ENCODE results near the gene NDUFS4. TPM values are rescaled to one million over a fixed set of nuclear protein-coding genes. Genes with fewer than 3 reads are reported as not detected.

The NDUFS4 gene
- total and polyA plus RNA-seq, 2 of the 4 experiments (the other 2 are of a cell fraction): 34.2 to 70.1 TPM

DNA sequence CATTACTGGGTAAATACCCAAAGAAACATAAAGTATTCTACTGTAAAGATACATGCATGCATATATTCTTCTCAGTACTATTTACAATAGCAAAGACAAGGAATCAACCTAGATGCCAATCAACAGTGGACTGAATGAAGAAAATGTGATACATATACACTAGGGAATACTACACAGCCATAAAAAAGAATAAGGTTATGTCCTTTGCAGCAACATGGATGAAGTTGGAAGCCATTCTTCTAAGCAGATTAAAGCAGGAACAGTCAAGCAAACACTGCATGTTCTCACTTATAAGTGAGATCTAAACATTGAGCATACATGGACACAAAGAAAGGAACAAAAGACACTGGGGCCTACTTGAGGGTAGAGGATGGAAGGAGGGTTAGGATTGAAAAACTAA, 39.6 kb upstream of the NDUFS4 start:
- BruUV-seq (replicated peaks): no TSS peak
- Histone ChIP-seq H2BK120ac (ENCODE audit: low read depth, low read length) (no peak overlapping the region), H2BK20ac (ENCODE audit: low read depth, low read length) (no peak overlapping the region), H3K27ac (ENCODE audit: insufficient read depth, low read length) (no peak overlapping the region), H3K9me1 (ENCODE audit: insufficient read depth, low read length) (no peaks in the 10 kb centered on the region), H3K4me2 (ENCODE audit: low read depth, low read length) (no peak overlapping the region), H2BK15ac (ENCODE audit: low read depth, low read length) (no peak overlapping the region), H3K36me3 (ENCODE audit: control insufficient read depth, insufficient read depth, low read length) (no peaks in the 10 kb centered on the region), H4K8ac (ENCODE audit: low read depth in 2 of 2, low read length in 2 of 2) (no peak overlapping the region), H2AK9ac (replicated peaks; ENCODE audit: low read depth, low read length, poor library complexity) (no peak overlapping the region), H3K4me3 (ENCODE audit: insufficient read depth, low read depth, low read length) (no peak overlapping the region), H2AFZ (replicated peaks; ENCODE audit: low read length, poor library complexity) (no peak overlapping the region), H3K18ac (ENCODE audit: low read depth, low read length) (no peak overlapping the region), H4K20me1 (ENCODE audit: insufficient read depth, low read length) (no peaks in the 10 kb centered on the region), H3K79me1 (ENCODE audit: low read depth in 1 of 2, low read length in 2 of 2) (no peaks in the 10 kb centered on the region), H3K56ac (ENCODE audit: extremely low read depth, insufficient read depth, low read length) (no peak overlapping the region), H3K14ac (replicated peaks; ENCODE audit: low read depth, low read length) (no peak overlapping the region), H4K91ac (ENCODE audit: insufficient read depth, low read depth, low read length) (no peak overlapping the region), H3K9me3 (ENCODE audit: control insufficient read depth, insufficient read depth, low read length) (no peaks in the 10 kb centered on the region), H4K5ac (ENCODE audit: low read depth, low read length) (no peak overlapping the region), H3K4ac (ENCODE audit: low read depth, low read length) (no peak overlapping the region), H2BK5ac (ENCODE audit: low read depth, low read length, poor library complexity, severe bottlenecking) (no peak overlapping the region), H3K27me3 (ENCODE audit: control insufficient read depth, insufficient read depth, low read length) (no peaks in the 10 kb centered on the region), H2AK5ac (ENCODE audit: low read depth, low read length) (no peak overlapping the region), H3K4me1 (ENCODE audit: control insufficient read depth, insufficient read depth, low read length) (no peaks in the 10 kb centered on the region), H3K23ac (ENCODE audit: low read depth, low read length) (no peak overlapping the region), H3K9ac (ENCODE audit: low read depth, low read length) (no peak overlapping the region)
- dilution Hi-C loops (cut with HindIII; ENCODE audit: low sequenced_read_pairs, unreplicated experiment) (no loop called here), in situ Hi-C loops (cut with MboI; ENCODE audit: low sequenced_read_pairs) (no loop called here), intact Hi-C loops (cut with micrococcal nuclease) (no loop called here)
- POLR2A ChIA-PET (ENCODE audit: unreplicated experiment): no interaction called here
- CTCF ChIA-PET: no interaction called here
- DNase-seq (no peak), ATAC-seq (ENCODE audit: low read depth) (no peak)
- TF ChIP-seq, protein P1, sequence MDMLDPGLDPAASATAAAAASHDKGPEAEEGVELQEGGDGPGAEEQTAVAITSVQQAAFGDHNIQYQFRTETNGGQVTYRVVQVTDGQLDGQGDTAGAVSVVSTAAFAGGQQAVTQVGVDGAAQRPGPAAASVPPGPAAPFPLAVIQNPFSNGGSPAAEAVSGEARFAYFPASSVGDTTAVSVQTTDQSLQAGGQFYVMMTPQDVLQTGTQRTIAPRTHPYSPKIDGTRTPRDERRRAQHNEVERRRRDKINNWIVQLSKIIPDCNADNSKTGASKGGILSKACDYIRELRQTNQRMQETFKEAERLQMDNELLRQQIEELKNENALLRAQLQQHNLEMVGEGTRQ (IDR thresholded peaks at IDR 0.05; ENCODE audit: low read depth, low read length): no peak
- TF ChIP-seq POLR2A (IDR thresholded peaks at IDR 0.05; ENCODE audit: low read depth, low read length) (no peak), MAZ (IDR thresholded peaks at IDR 0.05; ENCODE audit: borderline replicate concordance, low read depth, low read length) (no peak), MAFK (IDR thresholded peaks at IDR 0.05; ENCODE audit: low read depth, low read length) (no peak), RFX5 (IDR thresholded peaks at IDR 0.05; ENCODE audit: low read depth, low read length) (no peak), RAD21 (IDR thresholded peaks at IDR 0.05; ENCODE audit: low read length) (no peak)
